Stimulated activated CD4-positive, alpha-beta T cell treated with anti-CD3 and anti-CD28 coated beads, TNF-alpha, amount 100 ng/mL, for 4 hours (primary cell): ENCODE measurements around the gene AKAP13.

Experiments
- DNase-seq, 3 experiments: peaks; one replicate each; pipeline ENCODE4 v3.0.0-alpha.2; 2020; ENCODE audit warnings: low read depth in 3 of 3

AKAP13 gene

DNA sequence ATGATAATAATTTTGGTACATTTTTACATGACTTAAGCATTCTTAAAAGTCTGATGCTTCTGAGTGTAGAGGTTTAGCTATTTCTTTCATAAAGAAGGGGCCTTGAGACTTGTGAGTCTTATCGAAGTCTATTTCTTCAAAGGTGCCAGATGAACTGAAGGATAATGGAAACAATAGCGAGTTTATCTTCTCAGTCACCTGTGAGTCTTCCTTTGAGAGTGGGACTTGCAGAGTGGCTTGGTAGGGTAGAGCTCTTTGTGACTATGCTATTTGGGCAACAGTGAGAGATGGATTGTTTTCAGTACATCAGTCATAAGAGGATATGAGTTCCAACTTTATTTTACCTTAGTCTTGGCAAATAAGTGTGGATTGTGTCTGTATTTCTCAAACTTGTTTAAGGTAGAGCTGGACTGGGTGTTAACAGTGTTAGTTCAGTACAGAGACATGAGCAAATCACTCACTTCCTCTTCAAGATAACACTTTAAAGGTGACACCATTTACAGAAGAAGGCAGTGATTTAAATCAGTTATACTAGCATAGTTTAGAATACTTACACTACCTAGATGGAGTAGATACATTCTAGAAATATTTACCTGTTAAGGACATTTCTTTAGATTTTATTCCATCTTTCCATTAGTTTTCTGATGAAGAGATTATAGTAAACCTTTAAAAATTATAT is 3.2 kb downstream of the AKAP13 start:
- no peak for DNase-seq

DNA sequence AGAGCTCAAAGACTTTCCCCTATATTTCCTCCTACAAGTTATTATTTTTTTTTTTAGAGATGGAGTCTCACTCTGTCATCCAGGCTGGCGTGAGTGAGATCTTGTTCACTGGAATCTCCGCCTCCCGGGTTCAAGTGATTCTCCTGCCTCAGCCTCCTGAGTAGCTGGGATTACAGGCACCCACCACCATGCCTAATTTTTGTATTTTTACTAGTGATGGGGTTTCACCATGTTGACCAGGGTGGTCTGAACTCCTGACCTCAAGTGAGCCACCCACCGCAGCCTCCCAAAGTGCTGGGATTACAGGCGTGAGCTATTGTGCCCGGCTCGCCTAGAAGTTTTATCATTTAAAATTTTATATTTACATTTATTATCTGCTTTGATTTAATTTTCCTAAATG is 5.9 kb downstream of the AKAP13 start:
- DNase-seq, result no peak

DNA sequence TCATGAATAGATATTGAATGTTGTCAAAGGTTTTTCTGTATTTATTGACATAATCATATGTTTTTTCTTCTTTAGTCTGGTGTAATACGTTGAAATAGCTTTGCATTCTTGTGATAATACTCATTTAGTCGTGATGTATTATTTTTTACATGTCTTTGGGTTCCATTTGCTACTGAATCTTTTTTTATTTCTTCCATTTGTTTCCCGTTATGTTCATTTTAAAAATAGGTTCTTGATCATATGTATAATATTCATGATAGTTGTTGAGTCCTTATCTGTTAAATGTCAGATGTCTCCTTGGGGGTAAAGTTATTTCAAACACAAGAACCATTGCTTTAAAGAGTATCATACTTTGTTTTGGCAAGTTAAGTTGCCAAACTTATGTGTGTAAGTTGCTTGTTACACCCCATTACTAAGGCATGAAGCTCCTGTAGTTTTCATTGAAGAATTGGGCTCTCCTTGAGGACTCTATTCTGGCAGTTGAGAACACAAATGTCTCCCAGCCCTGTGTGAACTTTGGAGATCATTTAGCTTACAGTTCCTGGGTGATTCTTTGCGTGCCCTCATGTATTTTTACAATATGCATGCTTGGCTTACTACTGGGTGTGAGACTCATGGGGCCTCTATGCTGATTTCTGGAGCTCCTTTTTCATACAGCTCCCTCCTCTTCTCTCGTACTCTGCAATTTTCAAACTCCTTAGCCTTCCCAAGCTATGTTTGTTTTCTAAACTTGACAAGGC is 8.3 kb downstream of the AKAP13 start:
- DNase-seq, result no peak

DNA sequence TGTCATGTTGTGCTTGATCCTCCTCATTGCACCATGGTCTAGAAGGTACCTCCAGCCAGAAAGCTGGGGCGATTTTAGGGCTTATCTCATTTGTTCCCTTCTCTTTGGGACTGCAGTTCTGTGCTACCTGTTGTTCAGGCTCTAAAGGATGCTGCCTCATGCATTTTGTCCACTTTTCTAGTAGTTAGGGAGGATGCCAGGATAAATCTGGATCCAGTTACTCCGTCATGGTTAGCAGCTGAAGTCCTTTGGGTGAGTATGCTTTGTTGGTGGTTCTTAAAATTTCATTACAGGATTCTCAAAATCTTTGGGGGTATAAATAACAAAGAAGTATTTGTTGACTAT is 8.9 kb downstream of the AKAP13 start:
- no peak for DNase-seq

GRCh38 chr15:85389772-85390171 is 9.4 kb downstream of the AKAP13 start:
- no peak for DNase-seq

DNA sequence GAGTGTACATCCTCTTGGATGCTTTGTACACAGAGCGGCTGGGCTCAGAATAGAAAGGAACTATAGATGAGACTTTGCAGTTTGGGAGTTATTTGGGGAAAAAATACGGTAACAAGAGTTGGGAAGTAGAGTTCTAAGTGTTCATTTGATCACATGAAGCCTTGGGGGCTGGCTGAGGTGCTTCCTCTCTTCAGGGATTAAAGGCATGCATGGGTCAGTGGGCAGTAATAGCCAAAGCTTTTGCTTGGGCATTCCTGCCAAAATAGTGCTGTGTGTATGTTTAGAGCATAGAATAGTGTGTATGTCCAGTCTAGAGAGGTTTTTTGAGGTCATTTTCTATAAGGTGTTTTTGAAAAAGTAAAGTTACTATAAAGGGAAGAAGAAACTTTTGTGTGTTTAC is 12.8 kb downstream of the AKAP13 start:
- DNase-seq, result no peak

- DNase-seq, result no peak
Observed at GRCh38 chr15:85394554-85395333, 14.3 kb downstream of the AKAP13 start.

- DNase-seq, result no peak
Observed at GRCh38 chr15:85396554-85396953, 16.2 kb downstream of the AKAP13 start.

DNA sequence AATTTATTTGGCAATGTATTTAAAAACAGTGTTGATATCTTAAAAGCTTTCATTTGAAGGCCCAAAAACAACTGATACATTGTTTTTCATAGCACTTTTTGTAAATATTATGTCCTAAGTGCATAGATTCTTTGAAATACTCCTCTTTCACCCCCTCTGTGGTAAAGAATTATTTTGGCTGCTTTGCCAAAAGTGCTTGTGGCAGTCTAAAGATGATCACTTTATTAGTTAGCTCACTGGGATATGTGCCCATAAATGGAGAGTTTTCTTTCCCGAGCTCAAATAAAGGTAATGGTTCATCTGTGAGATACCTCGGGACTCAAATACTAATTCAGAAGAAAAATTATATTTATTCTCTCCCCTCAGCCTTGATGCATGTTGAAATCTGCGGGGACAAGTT is 16.7 kb downstream of the AKAP13 start:
- DNase-seq, result no peak

- DNase-seq, result no peak
Observed at GRCh38 chr15:85397926-85398325, 17.5 kb downstream of the AKAP13 start.

DNA sequence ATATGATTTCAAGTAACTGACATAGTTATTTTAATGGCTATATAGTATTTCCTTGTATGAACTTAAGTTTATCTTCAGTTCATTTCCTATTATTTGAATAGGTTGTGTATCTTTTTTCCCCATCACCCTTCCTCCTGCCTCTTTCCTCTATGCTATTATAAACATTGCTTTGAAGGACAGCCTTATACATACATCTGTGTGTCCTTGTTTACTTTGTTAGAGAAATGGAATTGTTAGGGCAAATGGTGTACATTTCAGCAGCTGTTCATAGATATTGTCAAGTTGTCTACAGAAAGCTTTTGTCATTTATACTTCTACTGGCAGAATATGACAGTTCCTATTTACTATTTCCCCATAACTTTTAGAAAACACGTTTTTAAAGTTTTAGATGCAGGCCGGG is 18.4 kb downstream of the AKAP13 start:
- DNase-seq, result no peak

GRCh38 chr15:85399627-85400026 is 19.2 kb downstream of the AKAP13 start:
- no peak for DNase-seq

DNA sequence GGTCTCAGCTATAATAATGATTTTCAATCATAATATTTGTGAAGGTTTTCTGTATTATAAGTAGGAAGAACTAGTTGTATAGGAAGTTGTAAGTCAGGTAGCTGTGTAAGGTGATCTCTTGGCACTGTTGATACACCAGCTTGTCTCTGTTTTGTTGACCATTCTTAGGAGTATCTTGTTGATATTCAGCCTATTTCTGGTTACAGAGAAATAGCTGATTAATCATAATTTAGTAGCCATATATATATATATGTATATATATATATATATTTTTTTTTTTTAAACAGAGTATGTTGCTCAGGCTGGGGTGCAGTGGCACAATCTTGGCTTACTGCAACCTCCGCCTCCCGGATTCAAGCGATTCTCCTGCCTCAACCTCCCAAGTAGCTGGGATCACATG is 20.2 kb downstream of the AKAP13 start:
- DNase-seq, result no peak

GRCh38 chr15:85401108-85401774 is 20.8 kb downstream of the AKAP13 start:
- DNase-seq, result no peak

DNA sequence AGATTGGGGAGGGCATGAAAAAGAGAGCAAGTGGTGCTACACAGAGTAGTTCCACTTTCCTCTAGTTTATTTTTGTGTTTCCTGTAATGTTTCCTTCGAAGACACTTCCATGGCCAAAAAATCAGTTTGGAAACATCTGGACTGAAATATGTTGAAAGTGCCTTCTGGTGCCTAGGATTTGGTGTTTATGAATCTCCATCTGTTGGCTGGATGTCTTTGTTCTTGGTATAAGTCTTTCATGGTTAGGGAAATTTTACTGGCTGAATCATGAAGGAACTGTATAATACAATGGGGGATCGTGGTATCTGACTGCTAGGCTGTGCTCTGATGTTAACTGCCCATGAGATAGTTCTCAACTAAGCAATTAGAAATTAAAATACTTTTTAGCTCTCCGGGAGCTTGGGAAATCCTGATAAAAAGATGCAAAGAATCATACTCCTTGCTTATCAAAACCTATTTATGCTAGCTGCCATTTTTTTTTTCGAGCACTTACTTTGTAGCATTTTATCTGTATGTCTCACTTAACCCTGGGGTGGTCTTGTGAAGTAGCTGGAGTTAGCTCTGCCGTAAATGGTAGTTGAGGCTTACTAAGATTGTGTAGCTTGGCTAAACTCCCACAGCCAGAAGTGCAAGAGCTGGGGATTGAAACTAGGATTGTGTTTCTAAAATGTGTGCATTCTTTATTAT is 21.9 kb downstream of the AKAP13 start:
- DNase-seq, result no peak

GRCh38 chr15:85403745-85404144 is 23.3 kb downstream of the AKAP13 start:
- no peak for DNase-seq

DNA sequence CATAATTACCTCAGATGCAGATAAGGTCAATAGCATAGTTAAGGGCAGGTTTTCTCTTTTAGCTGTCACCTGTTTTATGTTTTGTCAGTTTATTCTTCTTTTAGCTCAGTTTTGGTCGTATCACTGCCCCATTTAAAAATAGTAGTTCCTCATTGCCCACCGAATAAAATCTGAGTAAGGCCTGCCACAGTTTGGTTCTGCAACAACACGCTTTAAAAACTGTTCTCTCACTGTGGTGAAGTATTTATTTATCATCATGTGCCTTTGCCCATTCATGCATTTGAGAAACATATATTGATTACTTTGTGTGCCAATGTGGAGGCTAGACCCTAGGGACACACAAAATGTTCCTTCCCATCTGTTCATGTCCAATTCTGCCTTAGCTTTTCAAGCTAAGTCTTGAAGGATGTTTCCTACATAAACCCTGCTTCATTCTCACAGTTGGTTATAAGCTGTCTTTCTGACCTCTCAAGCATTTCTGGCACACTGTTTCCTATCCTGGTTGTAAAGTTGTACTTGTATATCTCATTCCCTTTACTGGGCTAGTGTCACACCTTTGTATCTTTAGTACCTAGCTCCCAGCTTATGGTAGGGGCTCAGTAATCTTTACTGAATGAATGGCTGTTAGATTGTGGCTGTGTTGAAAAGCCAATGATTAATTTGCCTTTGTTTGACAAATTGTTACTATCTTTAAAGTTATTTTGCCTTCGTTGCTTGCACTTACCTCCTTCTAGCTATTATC is 23.9 kb downstream of the AKAP13 start:
- no peak for DNase-seq

DNA sequence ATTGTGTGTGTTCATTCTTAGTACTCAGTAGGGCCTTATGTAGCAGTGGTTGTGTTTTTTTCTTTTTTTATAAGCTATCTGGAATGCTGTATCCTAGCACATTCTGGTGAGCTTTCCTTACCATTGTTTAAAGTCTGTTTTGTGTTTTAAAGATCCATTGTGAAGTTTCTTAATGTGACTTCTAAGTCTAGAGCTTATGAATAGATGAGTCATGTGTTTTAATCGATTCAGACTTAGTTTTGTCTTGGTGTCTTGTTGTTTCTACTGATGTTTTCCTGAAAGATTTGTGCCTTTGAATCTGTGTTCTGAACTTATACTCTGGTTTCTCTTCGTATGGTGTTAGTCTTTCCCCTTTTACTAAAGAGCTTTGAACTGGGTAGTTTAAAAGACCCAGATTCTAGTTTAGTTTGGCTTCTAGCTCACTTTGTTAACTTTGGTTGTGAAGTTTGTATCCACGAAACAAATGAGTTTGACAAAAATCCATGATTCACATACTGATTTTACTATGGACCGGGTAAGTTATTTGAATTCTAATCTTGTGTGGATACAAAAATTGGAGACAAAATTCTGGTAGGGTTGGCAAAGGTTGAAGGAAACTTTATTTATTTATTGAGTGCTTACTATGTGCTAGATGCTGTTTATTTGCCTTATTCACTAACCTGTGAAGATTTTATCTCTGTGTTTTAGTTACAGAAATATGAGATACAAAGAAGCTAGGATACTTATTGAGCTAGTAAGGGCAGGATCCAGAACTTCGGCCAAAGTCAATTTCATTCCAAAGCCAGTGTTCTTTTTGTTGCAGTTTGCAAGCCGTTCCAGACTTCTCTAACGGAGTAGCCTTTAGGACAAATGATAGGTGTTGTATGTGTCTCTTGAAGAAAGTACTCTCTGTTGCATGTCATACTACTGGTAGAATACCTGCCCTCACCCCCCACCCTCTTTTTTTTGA is 24.8 kb downstream of the AKAP13 start:
- no peak for DNase-seq

GRCh38 chr15:85406916-85407315 is 26.5 kb downstream of the AKAP13 start:
- no peak for DNase-seq
